Common myeloid progenitor, CD34-positive (primary cell): ENCODE data around the gene STAT4.
A peak's percentile ranks its signal among the peaks of the same experiment; 100 is the strongest.

ENCODE experiments used
- CTCF ChIA-PET: fragments of 350-600 bp; sonication (Branson Sonifier 250); formaldehyde crosslinking; loops from one replicate; lab custom pipeline; 2021; ENCODE audit warnings: antibody characterized with exemption; lab: Charles Lee
- POLR2A ChIA-PET: fragments of 350-600 bp; sonication (Branson Sonifier 250); formaldehyde crosslinking; loops from one replicate; lab custom pipeline; 2021; ENCODE audit warnings: antibody characterized with exemption; lab: Charles Lee
- DNase-seq, 3 donors: peaks; one replicate each; pipeline versions ENCODE4 v3.0.0 to v3.0.0-alpha.2; 2013
- H3K27ac ChIP-seq, 2 experiments: 1 replicate in 1 of 2; 2 replicates in 1 of 2; pipeline ENCODE4 v1.7.0; 2013; ENCODE audit warnings: inconsistent platforms in 2 of 2, low read length in 2 of 2, mild to moderate bottlenecking in 2 of 2, low read depth in 1 of 2, moderate library complexity in 1 of 2; ENCODE audit not compliant: severe bottlenecking in 2 of 2, insufficient read depth in 1 of 2, poor library complexity in 1 of 2
- H3K27me3 ChIP-seq, 5 experiments: replicated peaks in 2 of 5; 1 replicate in 3 of 5; 2 replicates in 2 of 5; pipeline versions ENCODE4 v1.6.1 to v1.7.0; 2013; ENCODE audit warnings: low read length in 4 of 5, mild to moderate bottlenecking in 2 of 5, moderate library complexity in 2 of 5, inconsistent platforms in 1 of 5; ENCODE audit not compliant: insufficient read depth in 5 of 5, control insufficient read depth in 4 of 5
- H3K36me3 ChIP-seq, 4 experiments: 1 replicate in 2 of 4; 2 replicates in 2 of 4; pipeline versions ENCODE4 v1.6.1 to v1.7.0; 2013; ENCODE audit warnings: low read length in 3 of 4, control low read depth in 1 of 4, mild to moderate bottlenecking in 1 of 4; ENCODE audit not compliant: control insufficient read depth in 4 of 4, insufficient read depth in 4 of 4
- H3K4me1 ChIP-seq, 4 experiments: 1 replicate in 3 of 4; 2 replicates in 1 of 4; pipeline versions ENCODE4 v1.6.1 to v1.7.1; 2013; ENCODE audit warnings: low read length in 3 of 4, mild to moderate bottlenecking in 3 of 4, control low read depth in 1 of 4, inconsistent platforms in 1 of 4, moderate library complexity in 1 of 4; ENCODE audit not compliant: control insufficient read depth in 4 of 4, insufficient read depth in 4 of 4; ENCODE audit errors: control extremely low read depth in 1 of 4
- H3K4me3 ChIP-seq, 7 experiments: 1 replicate in 4 of 7; 2 replicates in 3 of 7; pipeline versions ENCODE4 v1.5.1 to v1.7.0; 2013; ENCODE audit warnings: mild to moderate bottlenecking in 7 of 7, low read length in 6 of 7, moderate library complexity in 6 of 7, inconsistent platforms in 2 of 7, low read depth in 2 of 7, control low read depth in 1 of 7; ENCODE audit not compliant: insufficient read depth in 4 of 7, control insufficient read depth in 1 of 7; ENCODE audit errors: extremely low read depth in 1 of 7
- H3K9me3 ChIP-seq, 5 experiments: 1 replicate in 4 of 5; 2 replicates in 1 of 5; pipeline versions ENCODE4 v1.6.1 to v1.7.1; 2013; ENCODE audit warnings: low read length in 4 of 5, mild to moderate bottlenecking in 2 of 5, inconsistent platforms in 1 of 5, low read depth in 1 of 5, moderate library complexity in 1 of 5; ENCODE audit not compliant: control insufficient read depth in 4 of 5, insufficient read depth in 2 of 5; ENCODE audit errors: control extremely low read depth in 1 of 5
- WGBS: methylation state at CpG from one replicate; pipeline ENCODE4 v1.1.5; 2013; ENCODE audit not compliant: insufficient coverage; 5-methylcytosine and 5-hydroxymethylcytosine counted together

The STAT4 gene

GRCh38 chr2:191066197-191066918 is 84.4 kb downstream of the STAT4 start:
- H3K9me3 ChIP-seq: no peaks in the 10 kb centered on the region
- WGBS: 0% methylated on average over 1 of the region's 4 CpGs
- no peaks in the 10 kb centered on the region for H3K27me3 ChIP-seq
- ChIA-PET POLR2A (no interaction called here), CTCF (interaction anchor here (1.1 to 6.2 kb wide), 2 partner anchors 9 to 15 kb away, joined by 3 to 50 read pairs; no protein-coding TSS in a partner anchor)
- H3K4me1 ChIP-seq: peaks cover 4 to 64% (median 28%) of the 10 kb centered on the region in 4 experiments
- H3K27ac ChIP-seq: peak overlapping the region; percentile 29 to 54
- H3K36me3 ChIP-seq: no peaks in the 10 kb centered on the region
- peak overlapping the region in 5 of 7 experiments; percentile 39 to 74 (median 47) for H3K4me3 ChIP-seq
- DNase-seq: peak in 2 of 3 donors; percentile 9 to 25

GRCh38 chr2:191065785-191066184 is 85.0 kb downstream of the STAT4 start:
- ChIA-PET POLR2A (no interaction called here), CTCF (interaction anchor here (1.1 to 6.2 kb wide), 4 partner anchors 8 to 90 kb away, joined by 3 to 50 read pairs (median 12); no protein-coding TSS in a partner anchor)
- Histone ChIP-seq H3K9me3 (no peaks in the 10 kb centered on the region), H3K4me1 (peaks cover 4 to 64% (median 28%) of the 10 kb centered on the region in 4 experiments), H3K4me3 (peak overlapping the region in 5 of 7 experiments; percentile 34 to 74 (median 47)), H3K27ac (peak overlapping the region; percentile 29 to 54), H3K36me3 (no peaks in the 10 kb centered on the region), H3K27me3 (no peaks in the 10 kb centered on the region)
- no CpG with 5 or more reads among the region's 2 CpGs for WGBS
- no peak for DNase-seq

- Histone ChIP-seq H3K9me3 (no peaks in the 10 kb centered on the region), H3K27me3 (no peaks in the 10 kb centered on the region), H3K4me1 (peaks cover 4 to 53% (median 25%) of the 10 kb centered on the region in 4 experiments), H3K4me3 (peak overlapping the region in 6 of 7 experiments; percentile 37 to 76 (median 54)), H3K36me3 (no peaks in the 10 kb centered on the region), H3K27ac (peak overlapping the region; percentile 64 to 70)
- peak; percentile 13 to 67 (median 52) for DNase-seq
- CTCF ChIA-PET: interaction anchor here (1.0 to 6.2 kb wide), 5 partner anchors 10 to 91 kb away, joined by 3 to 50 read pairs (median 10); partner anchors contain the start of gene STAT4
- POLR2A ChIA-PET: no interaction called here
- WGBS: 5% methylated on average over 9 of the region's 9 CpGs
Observed at GRCh38 chr2:191064590-191064989, 86.2 kb downstream of the STAT4 start.

- no peak overlapping the region for H3K27ac ChIP-seq
- peaks cover 4 to 49% (median 25%) of the 10 kb centered on the region in 4 experiments for H3K4me1 ChIP-seq
- no peak for DNase-seq
- H3K27me3 ChIP-seq: no peaks in the 10 kb centered on the region
- H3K4me3 ChIP-seq: no peak overlapping the region
- CTCF ChIA-PET: interaction anchor here (1.0 to 6.2 kb wide), 5 partner anchors 9 to 92 kb away, joined by 3 to 50 read pairs (median 10); no protein-coding TSS in a partner anchor
- H3K36me3 ChIP-seq: no peaks in the 10 kb centered on the region
- POLR2A ChIA-PET: no interaction called here
- no peaks in the 10 kb centered on the region for H3K9me3 ChIP-seq
- no CpG with 5 or more reads among the region's 1 CpG for WGBS
Observed at GRCh38 chr2:191063584-191063983, 87.2 kb downstream of the STAT4 start.

- no peaks in the 10 kb centered on the region for H3K27me3 ChIP-seq
- ChIA-PET CTCF (interaction anchor here (0.6 to 6.2 kb wide), 3 partner anchors 10 to 364 kb away, joined by 3 to 50 read pairs (median 13); no protein-coding TSS in a partner anchor), POLR2A (interaction anchor here (0.8 kb wide), 1 partner anchor 872 kb away, joined by 3 read pairs; no protein-coding TSS in a partner anchor)
- H3K4me3 ChIP-seq: no peak overlapping the region
- WGBS: 73% methylated on average over 2 of the region's 4 CpGs
- no peak overlapping the region for H3K27ac ChIP-seq
- peaks cover 7 to 46% (median 26%) of the 10 kb centered on the region in 4 experiments for H3K4me1 ChIP-seq
- DNase-seq: peak in 2 of 3 donors; percentile 11 to 26
- H3K9me3 ChIP-seq: no peaks in the 10 kb centered on the region
- no peaks in the 10 kb centered on the region for H3K36me3 ChIP-seq
Observed at GRCh38 chr2:191061381-191061980, 89.3 kb downstream of the STAT4 start.

- Histone ChIP-seq H3K27ac (no peak overlapping the region), H3K4me1 (peaks cover 8 to 32% (median 14%) of the 10 kb centered on the region in 4 experiments), H3K36me3 (no peaks in the 10 kb centered on the region), H3K9me3 (no peaks in the 10 kb centered on the region), H3K4me3 (no peak overlapping the region), H3K27me3 (no peaks in the 10 kb centered on the region)
- CTCF ChIA-PET: interaction anchor here (0.6 to 2.4 kb wide), 7 partner anchors 9 to 181 kb away, joined by 3 to 13 read pairs (median 5); partner anchors contain the start of gene STAT4
- POLR2A ChIA-PET: no interaction called here
- no peak for DNase-seq
- WGBS: 96% methylated on average over 3 of the region's 3 CpGs
Observed at GRCh38 chr2:191059308-191059707, 91.5 kb downstream of the STAT4 start.
